Urothelium cell line (cell line): ENCODE data around the gene SCN1A.
A peak's percentile ranks its signal among the peaks of the same experiment; 100 is the strongest.

Experiments used
- DNase-seq: peaks from one replicate; pipeline ENCODE4 v3.0.0; 2011; ENCODE audit warnings: low spot score, mixed read lengths
- FAIRE-seq: peaks from 2 replicates; lab custom pipeline; 2011; peaks lifted over from hg19 to GRCh38; lab: Jason Lieb, UNC

The SCN1A gene

GRCh38 chr2:166084301-166084700 is 43.5 kb downstream of the SCN1A start:
- FAIRE-seq, result no peak
- DNase-seq, result no peak

GRCh38 chr2:166082736-166083135 is 45.1 kb downstream of the SCN1A start:
- DNase-seq (no peak), FAIRE-seq (no peak)

- FAIRE-seq (no peak), DNase-seq (no peak)
Measured at GRCh38 chr2:166081852-166082251, 46.0 kb downstream of the SCN1A start.

GRCh38 chr2:166081131-166081632 is 46.6 kb downstream of the SCN1A start:
- DNase-seq (no peak), FAIRE-seq (no peak)

GRCh38 chr2:166074430-166074829 is 53.4 kb downstream of the SCN1A start:
- no peak for DNase-seq

GRCh38 chr2:166074011-166074410 is 53.8 kb downstream of the SCN1A start:
- no peak for FAIRE-seq
- DNase-seq, result no peak

More at GRCh38 chr2:166074430-166074829, 53.4 kb downstream of the SCN1A start:
- FAIRE-seq, result no peak

- FAIRE-seq, result no peak
Measured at GRCh38 chr2:166070231-166070630, 57.6 kb downstream of the SCN1A start.

GRCh38 chr2:166068981-166069380 is 58.8 kb downstream of the SCN1A start:
- no peak for FAIRE-seq
- DNase-seq, result no peak

More at GRCh38 chr2:166070231-166070630, 57.6 kb downstream of the SCN1A start:
- no peak for DNase-seq

GRCh38 chr2:166067229-166067628 is 60.6 kb downstream of the SCN1A start:
- FAIRE-seq, result no peak

GRCh38 chr2:166060191-166060590 is 67.6 kb downstream of the SCN1A start:
- FAIRE-seq (no peak), DNase-seq (no peak)

More at GRCh38 chr2:166067229-166067628, 60.6 kb downstream of the SCN1A start:
- no peak for DNase-seq

- FAIRE-seq (no peak), DNase-seq (no peak)
Measured at GRCh38 chr2:166057370-166058164, 70.3 kb downstream of the SCN1A start.

GRCh38 chr2:166044853-166045483 is 82.9 kb downstream of the SCN1A start:
- FAIRE-seq (no peak), DNase-seq (no peak)

GRCh38 chr2:166042768-166043390 is 84.9 kb downstream of the SCN1A start:
- FAIRE-seq, result no peak

GRCh38 chr2:166042356-166042755 is 85.5 kb downstream of the SCN1A start:
- FAIRE-seq, result no peak

More at GRCh38 chr2:166042768-166043390, 84.9 kb downstream of the SCN1A start:
- DNase-seq, result no peak

GRCh38 chr2:166041613-166042012 is 86.2 kb downstream of the SCN1A start:
- FAIRE-seq, result no peak

More at GRCh38 chr2:166042356-166042755, 85.5 kb downstream of the SCN1A start:
- no peak for DNase-seq

GRCh38 chr2:166032361-166032760 is 95.5 kb downstream of the SCN1A start:
- DNase-seq (no peak), FAIRE-seq (no peak)

More at GRCh38 chr2:166041613-166042012, 86.2 kb downstream of the SCN1A start:
- DNase-seq, result no peak

- DNase-seq, result peak; percentile 25
- FAIRE-seq, result no peak
Measured at GRCh38 chr2:166031054-166031453, 96.8 kb downstream of the SCN1A start.

GRCh38 chr2:166025313-166025712 is 102.5 kb downstream of the SCN1A start:
- FAIRE-seq (no peak), DNase-seq (no peak)

- no peak for FAIRE-seq
- no peak for DNase-seq
Measured at GRCh38 chr2:166017208-166017607, 110.6 kb downstream of the SCN1A start.

- DNase-seq (no peak), FAIRE-seq (no peak)
Measured at GRCh38 chr2:166013878-166014277, 113.9 kb downstream of the SCN1A start.

- DNase-seq (no peak), FAIRE-seq (no peak)
Measured at GRCh38 chr2:166011660-166012059, 116.2 kb downstream of the SCN1A start.
